ENCODE measurements around the gene SUSD6. TPM values are rescaled to one million over a fixed set of nuclear protein-coding genes. Genes with fewer than 3 reads are reported as not detected.

SUSD6 gene
- total and polyA plus RNA-seq, 2 donors (not counting 1 experiment from before 2014, with no cell fraction given), result 62.3 to 97.8 TPM

DNA sequence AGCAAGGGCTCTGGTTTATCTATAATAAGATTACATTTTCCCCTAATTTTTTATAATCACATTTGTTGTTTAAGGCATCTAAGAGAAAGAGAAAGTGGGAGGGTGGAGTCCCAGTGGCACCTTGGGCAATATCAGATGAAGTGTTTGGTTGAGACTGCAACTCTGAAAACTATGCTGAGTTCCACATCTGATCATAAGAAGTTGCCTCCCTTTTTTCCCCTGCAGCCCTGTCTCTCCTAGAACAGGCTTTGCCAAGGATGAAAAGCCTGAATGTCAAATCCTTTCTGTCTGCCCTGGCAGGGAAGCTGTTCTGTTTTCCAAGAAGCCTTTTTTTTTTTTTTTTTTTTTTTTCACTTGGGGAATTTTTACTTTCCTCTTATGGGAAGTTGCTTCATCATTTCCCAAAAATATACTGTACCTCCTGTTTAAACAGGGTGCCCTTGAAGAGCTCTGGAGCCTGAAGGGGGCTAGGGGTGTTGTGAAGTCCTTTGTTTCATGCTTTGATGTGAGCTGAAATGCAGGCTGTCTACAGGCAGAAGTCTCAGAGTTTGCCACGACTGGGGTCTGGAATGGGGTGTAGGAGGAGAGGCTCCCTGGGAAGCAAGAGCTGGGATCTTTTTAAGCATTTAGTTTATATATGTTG, 71.3 kb downstream of the SUSD6 start:
- Histone ChIP-seq H2AFZ (ENCODE audit: insufficient read depth, low read depth, low read length, poor library complexity, severe bottlenecking) (no peak overlapping the region), H3K27ac (ENCODE audit: low read length in 2 of 2) (peak overlapping the region in 1 of 2 donors; percentile 40), H4K20me1 (ENCODE audit: control insufficient read depth, insufficient read depth, low read length, poor library complexity, severe bottlenecking) (peaks cover 83% of the 10 kb centered on the region), H3K4me3 (ENCODE audit: control extremely low read depth in 1 of 5, extremely low read depth in 1 of 5, insufficient read depth in 1 of 5, low read depth in 2 of 5, low read length in 4 of 5) (peak overlapping the region in 1 of 5 experiments; percentile 7), H3K4me1 (ENCODE audit: control insufficient read depth in 2 of 2, insufficient read depth in 2 of 2, low read length in 2 of 2) (peaks cover 54 to 57% of the 10 kb centered on the region in 2 donors), H3K9ac (ENCODE audit: low read length) (no peak overlapping the region), H3K9me3 (ENCODE audit: control extremely low read depth in 1 of 3, control insufficient read depth in 2 of 3, insufficient read depth in 1 of 3, low read length in 2 of 3) (no peaks in the 10 kb centered on the region), H3K36me3 (replicated peaks in 1 of 2; ENCODE audit: control extremely low read depth in 1 of 2, control insufficient read depth in 1 of 2, extremely low read depth in 1 of 2, insufficient read depth in 2 of 2, low read length in 1 of 2) (peaks cover 6 to 12% of the 10 kb centered on the region in 2 experiments), H3K79me2 (ENCODE audit: control insufficient read depth, insufficient read depth, low read length) (peaks cover 98% of the 10 kb centered on the region), H3K27me3 (replicated peaks in 1 of 4; ENCODE audit: control extremely low read depth in 1 of 4, control insufficient read depth in 3 of 4, insufficient read depth in 4 of 4, low read length in 3 of 4) (no peaks in the 10 kb centered on the region), H3K4me2 (replicated peaks; ENCODE audit: low read depth, low read length, poor library complexity, severe bottlenecking) (peak overlapping the region; percentile 57)
- Mint-ChIP-seq H3K9me3 (ENCODE audit: insufficient read depth) (no peaks in the 10 kb centered on the region), H3K4me1 (peaks cover 71% of the 10 kb centered on the region), H3K4me3 (peak overlapping the region; percentile 5), H3K27me3 (no peaks in the 10 kb centered on the region), H3K27ac (peak overlapping the region; percentile 47)
- TF ChIP-seq EZH2 (IDR thresholded peaks at IDR 0.05; ENCODE audit: borderline replicate concordance, insufficient read depth, low read depth, low read length, poor library complexity, severe bottlenecking), result no peak
- TF ChIP-seq, protein P1, sequence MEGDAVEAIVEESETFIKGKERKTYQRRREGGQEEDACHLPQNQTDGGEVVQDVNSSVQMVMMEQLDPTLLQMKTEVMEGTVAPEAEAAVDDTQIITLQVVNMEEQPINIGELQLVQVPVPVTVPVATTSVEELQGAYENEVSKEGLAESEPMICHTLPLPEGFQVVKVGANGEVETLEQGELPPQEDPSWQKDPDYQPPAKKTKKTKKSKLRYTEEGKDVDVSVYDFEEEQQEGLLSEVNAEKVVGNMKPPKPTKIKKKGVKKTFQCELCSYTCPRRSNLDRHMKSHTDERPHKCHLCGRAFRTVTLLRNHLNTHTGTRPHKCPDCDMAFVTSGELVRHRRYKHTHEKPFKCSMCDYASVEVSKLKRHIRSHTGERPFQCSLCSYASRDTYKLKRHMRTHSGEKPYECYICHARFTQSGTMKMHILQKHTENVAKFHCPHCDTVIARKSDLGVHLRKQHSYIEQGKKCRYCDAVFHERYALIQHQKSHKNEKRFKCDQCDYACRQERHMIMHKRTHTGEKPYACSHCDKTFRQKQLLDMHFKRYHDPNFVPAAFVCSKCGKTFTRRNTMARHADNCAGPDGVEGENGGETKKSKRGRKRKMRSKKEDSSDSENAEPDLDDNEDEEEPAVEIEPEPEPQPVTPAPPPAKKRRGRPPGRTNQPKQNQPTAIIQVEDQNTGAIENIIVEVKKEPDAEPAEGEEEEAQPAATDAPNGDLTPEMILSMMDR (IDR thresholded peaks at IDR 0.05), result no peak
- no peak for DNase-seq
- CTCF ChIA-PET, result interaction anchor here (0.7 to 3.7 kb wide), 5 partner anchors 9 to 127 kb away, joined by 3 to 11 read pairs (median 3); no protein-coding TSS in a partner anchor
- POLR2A ChIA-PET, result interaction anchor here (0.7 to 0.9 kb wide), 2 partner anchors 9 to 44 kb away, joined by 11 to 17 read pairs; no protein-coding TSS in a partner anchor
- WGBS (ENCODE audit: insufficient coverage), result 89% methylated on average over 1 of the region's 1 CpG
- intact Hi-C loops (cut with micrococcal nuclease), result loop anchor here (2.0 kb wide), 1 partner anchor 14 kb away; no protein-coding TSS in a partner anchor
- no peak for ATAC-seq (ENCODE audit: low read depth)

- ATAC-seq (ENCODE audit: low read depth) (no peak), DNase-seq (no peak)
- ChIA-PET POLR2A (no interaction called here), CTCF (interaction anchor here (3.7 kb wide), 1 partner anchor 10 kb away, joined by 11 read pairs; no protein-coding TSS in a partner anchor)
- Histone ChIP-seq H3K4me1 (ENCODE audit: control insufficient read depth in 2 of 2, insufficient read depth in 2 of 2, low read length in 2 of 2) (peaks cover 54 to 57% of the 10 kb centered on the region in 2 donors), H3K79me2 (ENCODE audit: control insufficient read depth, insufficient read depth, low read length) (peaks cover 100% of the 10 kb centered on the region), H3K4me3 (ENCODE audit: control extremely low read depth in 1 of 5, extremely low read depth in 1 of 5, insufficient read depth in 1 of 5, low read depth in 2 of 5, low read length in 4 of 5) (no peak overlapping the region), H3K4me2 (replicated peaks; ENCODE audit: low read depth, low read length, poor library complexity, severe bottlenecking) (peak overlapping the region; percentile 57), H4K20me1 (ENCODE audit: control insufficient read depth, insufficient read depth, low read length, poor library complexity, severe bottlenecking) (peaks cover 86% of the 10 kb centered on the region), H3K9ac (ENCODE audit: low read length) (no peak overlapping the region), H3K27ac (ENCODE audit: low read length in 2 of 2) (peak overlapping the region in 1 of 2 donors; percentile 64), H3K9me3 (ENCODE audit: control extremely low read depth in 1 of 3, control insufficient read depth in 2 of 3, insufficient read depth in 1 of 3, low read length in 2 of 3) (no peaks in the 10 kb centered on the region), H3K36me3 (replicated peaks in 1 of 2; ENCODE audit: control extremely low read depth in 1 of 2, control insufficient read depth in 1 of 2, extremely low read depth in 1 of 2, insufficient read depth in 2 of 2, low read length in 1 of 2) (peaks cover 3 to 9% of the 10 kb centered on the region in 2 experiments), H3K27me3 (replicated peaks in 1 of 4; ENCODE audit: control extremely low read depth in 1 of 4, control insufficient read depth in 3 of 4, insufficient read depth in 4 of 4, low read length in 3 of 4) (no peaks in the 10 kb centered on the region), H2AFZ (ENCODE audit: insufficient read depth, low read depth, low read length, poor library complexity, severe bottlenecking) (no peak overlapping the region)
- WGBS (ENCODE audit: insufficient coverage), result 55% methylated on average over 3 of the region's 3 CpGs
- Mint-ChIP-seq H3K4me1 (peaks cover 75% of the 10 kb centered on the region), H3K27ac (peak overlapping the region; percentile 47), H3K27me3 (no peaks in the 10 kb centered on the region), H3K4me3 (peak overlapping the region; percentile 13), H3K9me3 (ENCODE audit: insufficient read depth) (no peaks in the 10 kb centered on the region)
- TF ChIP-seq EZH2 (IDR thresholded peaks at IDR 0.05; ENCODE audit: borderline replicate concordance, insufficient read depth, low read depth, low read length, poor library complexity, severe bottlenecking), result no peak
- TF ChIP-seq, protein P1 (IDR thresholded peaks at IDR 0.05), result no peak
- intact Hi-C loops (cut with micrococcal nuclease), result loop anchor here (2.0 kb wide), 1 partner anchor 13 kb away; no protein-coding TSS in a partner anchor
Observed at GRCh38 chr14:69683971-69684370, 72.6 kb downstream of the SUSD6 start.

All from B cell (primary cell).